SU-DHL-6 (cell line): ENCODE results near the gene SDK1.

Experiments used
- H2AFZ ChIP-seq: fragments of 200-600 bp; sonication (generic); 2 replicates; pipeline ENCODE4 v1.6.1; 2014; ENCODE audit warnings: low read depth, mild to moderate bottlenecking, moderate library complexity, mixed read lengths, antibody characterized with exemption, low read length; ENCODE audit not compliant: severe bottlenecking
- H3F3A ChIP-seq: fragments of 200-600 bp; shearing (Covaris generic); 2 replicates; pipeline ENCODE4 v1.6.0; 2016; ENCODE audit warnings: antibody characterized with exemption, mild to moderate bottlenecking; ENCODE audit not compliant: insufficient read depth
- H3K27ac ChIP-seq: fragments of 200-600 bp; sonication (generic); 2 replicates; pipeline ENCODE4 v1.5.1; 2016; ENCODE audit warnings: low read depth, mild to moderate bottlenecking, low read length, moderate library complexity, mixed read lengths
- H3K27me3 ChIP-seq: fragments of 200-600 bp; sonication (generic), shearing (Covaris generic); 2 replicates; pipeline ENCODE4 v1.6.0; 2014; ENCODE audit warnings: mild to moderate bottlenecking, low read length
- H3K36me3 ChIP-seq: fragments of 200-600 bp; sonication (generic); 2 replicates; pipeline ENCODE4 v1.6.1; 2014; ENCODE audit warnings: mild to moderate bottlenecking, low read length, mixed read lengths
- H3K4me2 ChIP-seq: fragments of 300-600, 200-600 bp; shearing (Covaris generic), sonication (generic); 2 replicates; pipeline ENCODE4 v1.6.0; 2014; ENCODE audit warnings: low read length, low read depth, mild to moderate bottlenecking; ENCODE audit not compliant: poor library complexity, severe bottlenecking
- H3K4me3 ChIP-seq: fragments of 200-600 bp; sonication (generic); 2 replicates; pipeline ENCODE4 v1.5.1; 2014; ENCODE audit warnings: antibody characterized with exemption, low read length, mild to moderate bottlenecking, mixed read lengths; ENCODE audit not compliant: insufficient read depth, poor library complexity, severe bottlenecking
- H3K79me2 ChIP-seq: fragments of 200-600 bp; sonication (generic); 2 replicates; pipeline ENCODE4 v1.6.1; 2014; ENCODE audit warnings: mild to moderate bottlenecking, low read length, moderate library complexity; ENCODE audit not compliant: insufficient read depth
- H3K9ac ChIP-seq: fragments of 200-600 bp; sonication (generic); 2 replicates; pipeline ENCODE4 v1.7.0; 2014; ENCODE audit warnings: mild to moderate bottlenecking, low read length
- H3K9me2 ChIP-seq: fragments of 200-600 bp; sonication (generic); replicated peaks from 2 replicates; pipeline ENCODE4 v1.6.1; 2014; ENCODE audit warnings: low read length; ENCODE audit not compliant: insufficient read depth
- H3K9me3 ChIP-seq: fragments of 200-600 bp; sonication (generic); 2 replicates; pipeline ENCODE4 v1.6.1; 2014; ENCODE audit warnings: low read length, mixed read lengths; ENCODE audit not compliant: insufficient read depth
- H4K20me1 ChIP-seq: fragments of 200-600 bp; sonication (generic); 2 replicates; pipeline ENCODE4 v1.6.1; 2014; ENCODE audit warnings: low read depth, mild to moderate bottlenecking, antibody characterized with exemption, low read length, moderate library complexity, mixed read lengths
- EZH2phosphoT487 ChIP-seq: fragments of 200-600 bp; sonication (generic), shearing (Covaris generic); conservative IDR thresholded peaks from 2 replicates; pipeline ENCODE4 v1.6.1; 2018; ENCODE audit warnings: mild to moderate bottlenecking, antibody characterized with exemption, low read length, moderate library complexity, mixed read lengths
- TF ChIP-seq, protein P1 (sequence below): fragments of 200-600 bp; sonication (generic); IDR thresholded peaks from one replicate; pipeline ENCODE4 v1.5.1; 2017; ENCODE audit warnings: antibody characterized with exemption, mild to moderate bottlenecking, low read length, moderate library complexity; ENCODE audit not compliant: insufficient read depth, poor library complexity, severe bottlenecking

The SDK1 gene

DNA sequence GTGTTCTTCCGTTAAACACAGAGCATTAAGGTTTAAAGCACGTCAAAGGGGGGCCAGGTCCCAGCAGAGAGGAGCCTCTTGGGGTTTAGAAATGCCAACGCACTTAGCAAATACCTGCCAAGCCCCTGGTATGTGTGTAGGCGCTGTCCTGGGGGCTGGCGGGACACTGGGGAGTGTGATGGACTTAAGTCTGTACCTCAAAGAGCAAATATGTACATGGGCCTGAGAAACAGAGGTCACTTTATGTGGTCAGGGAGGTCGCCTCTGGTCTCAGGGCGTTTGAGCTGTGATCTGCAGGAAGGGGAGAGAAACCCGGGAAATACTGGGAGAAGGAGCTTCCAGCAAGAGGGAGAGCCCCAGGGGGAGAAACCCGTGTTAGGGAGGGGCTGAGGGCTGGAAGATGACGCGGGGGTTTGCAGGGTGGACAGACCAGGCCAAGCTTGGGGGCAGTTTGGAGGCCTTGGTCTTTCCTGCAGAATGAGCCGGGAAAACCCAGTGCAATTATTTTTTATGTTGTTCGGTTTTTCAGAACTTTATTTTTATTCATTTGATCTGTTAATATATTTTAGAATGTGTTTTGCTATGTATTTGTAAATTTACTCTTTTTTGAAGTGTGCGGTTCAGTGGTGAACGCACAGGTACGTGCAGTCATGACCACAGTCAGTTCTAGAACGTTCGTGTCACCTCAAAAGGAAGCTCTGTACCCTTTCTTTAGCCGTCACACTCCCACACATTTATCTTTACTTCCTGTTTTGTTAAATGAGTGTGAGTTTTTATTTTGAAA is 939.7 kb downstream of the SDK1 start:
- Histone ChIP-seq H3K27ac (no peak overlapping the region), H3K9ac (no peak overlapping the region), H4K20me1 (no peaks in the 10 kb centered on the region)

DNA sequence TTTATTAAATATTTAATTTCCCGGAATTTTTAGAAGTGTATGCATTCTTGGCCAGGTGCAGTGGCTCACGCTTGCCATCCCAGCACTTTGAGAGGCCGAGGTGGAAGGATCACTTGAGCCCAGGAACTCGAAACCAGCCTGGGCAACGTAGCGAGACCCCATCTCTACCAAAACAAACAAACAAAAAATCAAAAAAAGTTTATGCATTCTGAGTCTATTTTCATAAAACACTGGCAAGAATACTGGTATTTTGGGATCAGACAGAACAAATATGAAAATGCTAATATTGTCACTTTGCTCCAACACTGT is 940.2 kb downstream of the SDK1 start:
- Histone ChIP-seq H3K79me2 (no peaks in the 10 kb centered on the region), H3K36me3 (no peaks in the 10 kb centered on the region), H3K9me3 (no peaks in the 10 kb centered on the region), H3F3A (no peaks in the 10 kb centered on the region), H3K27me3 (no peaks in the 10 kb centered on the region), H2AFZ (no peak overlapping the region), H4K20me1 (no peaks in the 10 kb centered on the region), H3K4me3 (no peak overlapping the region), H3K9ac (no peak overlapping the region), H3K27ac (no peak overlapping the region), H3K4me2 (no peak overlapping the region), H3K9me2 (no peaks in the 10 kb centered on the region)
- TF ChIP-seq, protein P1, sequence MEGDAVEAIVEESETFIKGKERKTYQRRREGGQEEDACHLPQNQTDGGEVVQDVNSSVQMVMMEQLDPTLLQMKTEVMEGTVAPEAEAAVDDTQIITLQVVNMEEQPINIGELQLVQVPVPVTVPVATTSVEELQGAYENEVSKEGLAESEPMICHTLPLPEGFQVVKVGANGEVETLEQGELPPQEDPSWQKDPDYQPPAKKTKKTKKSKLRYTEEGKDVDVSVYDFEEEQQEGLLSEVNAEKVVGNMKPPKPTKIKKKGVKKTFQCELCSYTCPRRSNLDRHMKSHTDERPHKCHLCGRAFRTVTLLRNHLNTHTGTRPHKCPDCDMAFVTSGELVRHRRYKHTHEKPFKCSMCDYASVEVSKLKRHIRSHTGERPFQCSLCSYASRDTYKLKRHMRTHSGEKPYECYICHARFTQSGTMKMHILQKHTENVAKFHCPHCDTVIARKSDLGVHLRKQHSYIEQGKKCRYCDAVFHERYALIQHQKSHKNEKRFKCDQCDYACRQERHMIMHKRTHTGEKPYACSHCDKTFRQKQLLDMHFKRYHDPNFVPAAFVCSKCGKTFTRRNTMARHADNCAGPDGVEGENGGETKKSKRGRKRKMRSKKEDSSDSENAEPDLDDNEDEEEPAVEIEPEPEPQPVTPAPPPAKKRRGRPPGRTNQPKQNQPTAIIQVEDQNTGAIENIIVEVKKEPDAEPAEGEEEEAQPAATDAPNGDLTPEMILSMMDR: no peak
- no peak for TF ChIP-seq EZH2phosphoT487

More for the DNA sequence above, 939.7 kb downstream of the SDK1 start:
- no peaks in the 10 kb centered on the region for H3K9me2 ChIP-seq
- no peaks in the 10 kb centered on the region for H3K27me3 ChIP-seq
- H2AFZ ChIP-seq: no peak overlapping the region
- no peaks in the 10 kb centered on the region for H3K9me3 ChIP-seq
- no peaks in the 10 kb centered on the region for H3F3A ChIP-seq
- no peaks in the 10 kb centered on the region for H3K79me2 ChIP-seq
- no peaks in the 10 kb centered on the region for H3K36me3 ChIP-seq
- no peak overlapping the region for H3K4me3 ChIP-seq
- no peak overlapping the region for H3K4me2 ChIP-seq
- no peak for TF ChIP-seq EZH2phosphoT487
- TF ChIP-seq, protein P1: no peak

GRCh38 chr7:4241791-4242190 is 940.7 kb downstream of the SDK1 start:
- H3K4me2 ChIP-seq: no peak overlapping the region
- H3K27me3 ChIP-seq: no peaks in the 10 kb centered on the region
- no peak overlapping the region for H3K9ac ChIP-seq

More at GRCh38 chr7:4241791-4242190, 940.7 kb downstream of the SDK1 start:
- TF ChIP-seq, protein P1: no peak
- no peak for TF ChIP-seq EZH2phosphoT487
- no peaks in the 10 kb centered on the region for H4K20me1 ChIP-seq
- H3K9me3 ChIP-seq: no peaks in the 10 kb centered on the region
- no peaks in the 10 kb centered on the region for H3K36me3 ChIP-seq
- H3F3A ChIP-seq: no peaks in the 10 kb centered on the region
- no peak overlapping the region for H3K4me3 ChIP-seq
- H3K9me2 ChIP-seq: no peaks in the 10 kb centered on the region
- H3K27ac ChIP-seq: no peak overlapping the region
- no peaks in the 10 kb centered on the region for H3K79me2 ChIP-seq
- H2AFZ ChIP-seq: no peak overlapping the region
